SK-MEL-5 (cell line): ENCODE data around the gene MYD88. TPM values are rescaled to one million over a fixed set of nuclear protein-coding genes. Genes with fewer than 3 reads are reported as not detected.
"Not testable (repeated sequence)": the region's sequence is repeated elsewhere in the genome, so short reads cannot be mapped to it uniquely, and the experiment has no call there.

Source experiments
- DNase-seq: peaks from one replicate; pipeline ENCODE4 v3.0.0-alpha.2; 2016; ENCODE audit warnings: low read depth, low spot score
- in situ Hi-C: cut with HindIII; loops from 2 replicates; pipeline ENCODE4 v1.10.0; 2016; ENCODE audit warnings: low sequenced_read_pairs, high pct_unique_total_duplicates, low pct_unique_long_range_greater_than_20kb
- total RNA-seq: library from RNA; depleted of rRNA; stranded (reverse); fragments of >200 nt; shearing (Covaris generic); gene quantifications from 2 replicates; pipeline ENCODE4 v1.2.3, GENCODE V29; 2014

MYD88 gene
- total RNA-seq, 1 experiment from 2014 or later = 0.98 TPM

- DNase-seq = no peak
- in situ Hi-C loops = no loop called here
Measured at GRCh38 chr3:38152609-38153008, 14.1 kb downstream of the MYD88 start.

GRCh38 chr3:38153221-38153620, 14.8 kb downstream of the MYD88 start:
- no peak for DNase-seq
- in situ Hi-C loops = no loop called here

GRCh38 chr3:38154033-38154494, 15.6 kb downstream of the MYD88 start:
- DNase-seq = no peak
- in situ Hi-C loops = no loop called here

GRCh38 chr3:38154625-38155255, 16.3 kb downstream of the MYD88 start:
- no peak for DNase-seq
- in situ Hi-C loops = no loop called here

GRCh38 chr3:38155825-38156224, 17.4 kb downstream of the MYD88 start:
- in situ Hi-C loops = no loop called here
- no peak for DNase-seq

- in situ Hi-C loops = no loop called here
- no peak for DNase-seq
Measured at GRCh38 chr3:38157117-38157516, 18.7 kb downstream of the MYD88 start.

DNA sequence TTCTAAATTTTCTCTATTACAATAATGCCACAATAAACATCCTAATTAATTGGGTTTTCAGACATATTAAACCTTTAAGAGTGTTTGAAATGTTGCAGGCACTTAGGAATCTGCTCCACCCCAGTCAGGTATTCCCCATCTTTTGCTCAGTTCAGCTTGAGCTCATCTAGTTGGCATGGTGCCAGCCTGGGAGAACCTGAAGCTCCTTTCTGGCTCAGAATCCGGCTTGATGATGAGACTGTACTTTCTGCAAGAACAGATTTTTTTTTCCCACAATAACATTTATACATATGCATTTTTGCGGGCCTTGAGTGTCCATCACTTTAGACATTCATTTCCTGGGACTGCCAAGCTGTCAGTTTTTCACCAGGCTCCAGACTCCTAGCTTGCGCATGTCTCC, 19.1 kb downstream of the MYD88 start:
- in situ Hi-C loops = no loop called here
- DNase-seq = no peak

- no peak for DNase-seq
- in situ Hi-C loops = no loop called here
Measured at GRCh38 chr3:38158472-38158871, 20.0 kb downstream of the MYD88 start.

DNA sequence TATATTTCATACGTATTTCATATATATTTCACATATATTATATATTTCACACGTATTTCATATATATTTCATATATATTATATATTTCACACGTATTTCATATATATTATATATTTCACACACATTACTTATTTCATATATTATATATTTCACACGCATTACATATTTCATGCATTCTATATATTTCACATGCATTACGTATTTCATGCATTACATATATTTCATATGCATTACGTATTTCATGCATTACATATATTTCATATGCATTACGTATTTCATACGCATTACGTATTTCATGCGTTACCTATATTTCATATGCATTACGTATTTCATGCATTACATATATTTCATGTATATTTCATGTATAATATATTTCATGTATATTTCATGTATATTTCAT, 22.2 kb downstream of the MYD88 start:
- not testable (repeated sequence) for DNase-seq

GRCh38 chr3:38163117-38163840, 24.8 kb downstream of the MYD88 start:
- in situ Hi-C loops = no loop called here
- no peak for DNase-seq

More for the DNA sequence above, 22.2 kb downstream of the MYD88 start:
- in situ Hi-C loops = not testable (repeated sequence)

DNA sequence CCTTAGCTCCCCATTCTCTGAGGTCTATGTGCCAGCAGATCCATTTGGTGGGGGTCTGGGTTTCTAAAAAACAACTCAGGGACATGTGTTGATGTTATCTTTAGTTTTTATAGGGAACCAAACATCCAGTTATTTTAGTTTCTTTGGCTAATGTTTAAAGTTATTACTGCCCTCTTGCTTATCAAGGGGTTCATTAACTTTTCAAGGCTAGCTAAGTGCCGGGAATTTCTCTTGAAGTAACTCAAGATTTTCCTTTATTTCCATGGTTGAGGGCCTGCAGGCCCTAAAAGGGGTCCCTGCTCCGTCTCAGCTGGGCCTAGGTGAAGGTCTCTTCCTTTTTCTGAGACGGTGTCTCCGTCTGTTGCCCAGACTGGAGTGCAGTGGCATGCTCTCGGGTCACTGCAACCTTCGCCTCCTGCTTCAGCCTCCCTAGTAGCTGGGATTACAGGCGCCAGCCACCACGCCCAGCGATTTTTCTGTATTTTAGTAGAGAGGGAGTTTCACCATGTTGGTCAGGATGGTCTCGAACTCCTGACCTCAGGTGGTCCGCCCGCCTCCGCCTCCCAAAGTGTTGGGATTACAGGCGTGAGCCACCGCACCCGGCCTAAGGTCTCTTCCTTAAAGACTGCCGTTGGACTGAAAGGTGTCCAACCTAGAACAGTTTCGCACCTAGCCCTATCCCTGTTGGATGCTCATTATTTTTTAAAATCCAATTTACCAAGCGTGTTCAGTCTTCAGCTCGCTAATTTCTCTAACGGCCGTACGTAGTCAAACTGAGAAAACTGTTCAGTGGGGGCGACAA, 25.6 kb downstream of the MYD88 start:
- DNase-seq = no peak
- in situ Hi-C loops = no loop called here

- DNase-seq = no peak
- in situ Hi-C loops = no loop called here
Measured at GRCh38 chr3:38164643-38164951, 26.1 kb downstream of the MYD88 start.

GRCh38 chr3:38164952-38165721, 26.7 kb downstream of the MYD88 start, which contains the start of gene OXSR1:
OXSR1 (plus strand) TSS chr3:38165537; CDS start chr3:38165877, 340 bp downstream.
- peak; percentile 100 for DNase-seq
- in situ Hi-C loops = no loop called here

DNA sequence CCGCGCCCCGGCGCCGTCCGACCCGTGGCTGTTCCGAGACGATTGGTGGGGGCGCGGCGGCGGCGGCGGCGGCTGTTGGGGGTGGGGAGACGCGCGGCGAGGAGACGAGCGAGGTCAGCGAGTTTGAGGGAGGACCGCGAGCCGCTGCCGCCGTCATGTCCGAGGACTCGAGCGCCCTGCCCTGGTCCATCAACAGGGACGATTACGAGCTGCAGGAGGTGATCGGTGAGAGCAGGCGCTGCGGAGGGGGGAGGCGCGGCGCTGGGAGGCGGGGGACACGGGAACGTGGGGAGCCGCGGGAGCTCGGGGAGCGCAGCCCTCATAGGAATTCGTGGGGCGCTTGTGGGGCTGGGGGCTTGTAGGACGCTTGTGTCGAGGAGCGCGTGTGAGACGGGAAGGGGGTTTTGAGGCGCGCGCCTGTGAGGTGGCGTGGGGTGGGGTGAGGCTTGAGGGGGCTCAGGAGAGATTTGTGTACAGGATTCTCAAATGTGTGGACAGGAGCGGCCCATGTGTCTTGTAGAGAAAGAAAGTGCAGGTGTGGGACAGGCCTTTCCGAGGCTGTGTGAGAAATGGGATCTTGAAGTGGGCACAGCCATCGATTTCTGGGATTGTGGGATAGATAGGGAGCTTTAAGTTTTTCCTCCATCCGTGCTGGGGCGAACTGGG, 27.4 kb downstream of the MYD88 start:
- DNase-seq = no peak
- in situ Hi-C loops = no loop called here

- in situ Hi-C loops = no loop called here
- no peak for DNase-seq
Measured at GRCh38 chr3:38167591-38167990, 29.1 kb downstream of the MYD88 start.

DNA sequence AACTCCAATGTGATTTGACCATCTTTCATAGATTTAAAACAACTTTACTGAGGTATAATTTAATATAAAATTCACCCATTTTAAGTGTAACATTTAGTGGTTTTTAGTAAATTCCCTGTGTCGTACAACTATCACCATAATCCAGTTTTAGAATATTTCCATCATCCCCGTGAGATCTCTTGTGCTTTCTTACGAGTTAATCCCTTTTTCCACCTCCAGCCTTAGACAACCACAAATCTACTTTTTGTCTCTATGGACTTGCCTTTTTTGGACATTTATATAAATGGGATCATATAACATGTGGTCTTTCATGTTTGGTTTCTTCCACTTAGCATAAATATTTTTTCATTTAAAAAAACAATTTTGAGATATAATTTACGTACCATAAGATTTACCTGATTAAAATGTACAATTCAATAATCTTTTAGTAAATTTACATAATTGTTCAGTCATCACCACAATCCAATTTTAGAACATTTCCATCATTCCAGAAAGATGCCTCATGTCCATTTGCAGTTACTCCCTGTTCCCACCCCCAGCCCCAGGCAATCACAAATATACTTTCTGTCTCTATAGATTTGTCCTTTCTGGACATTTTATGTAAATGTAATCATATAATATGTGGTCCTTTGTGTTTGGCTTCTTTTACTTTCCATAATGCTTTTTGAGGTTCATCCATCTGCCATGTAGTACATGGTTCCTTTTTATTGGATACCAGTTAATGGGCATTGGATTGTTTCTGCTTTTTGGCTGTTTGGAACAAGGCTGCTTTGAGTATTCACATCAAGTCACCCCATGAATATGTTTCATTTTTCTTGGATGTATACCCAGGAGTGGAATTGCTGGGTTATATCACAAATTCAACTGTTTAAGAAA, 29.9 kb downstream of the MYD88 start:
- in situ Hi-C loops = no loop called here
- no peak for DNase-seq

GRCh38 chr3:38169027-38169317, 30.5 kb downstream of the MYD88 start:
- DNase-seq = no peak
- in situ Hi-C loops = no loop called here
